Measurements from ENCODE around the gene WNT10A.

DNA sequence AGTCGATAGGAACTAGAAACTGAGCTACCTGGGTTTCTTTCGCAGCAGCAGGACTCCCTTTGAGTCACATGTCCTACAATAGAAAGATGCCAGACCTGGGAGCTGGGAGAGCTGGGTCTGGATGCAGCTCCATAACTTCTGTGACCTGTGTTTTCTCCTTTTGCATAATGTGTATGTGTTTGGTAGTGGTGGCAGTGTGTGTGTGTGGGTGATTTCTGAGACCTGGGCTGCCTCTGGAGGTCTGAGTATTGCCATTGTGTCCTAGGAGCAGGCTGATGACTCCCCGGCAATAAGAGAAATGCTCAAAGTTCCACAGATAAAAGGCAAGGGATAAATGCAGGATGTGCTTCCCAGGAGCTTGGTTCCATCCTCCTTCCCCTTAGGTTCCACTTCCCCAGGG is 6.4 kb downstream of the WNT10A start:
- TF ChIP-seq, protein P1, sequence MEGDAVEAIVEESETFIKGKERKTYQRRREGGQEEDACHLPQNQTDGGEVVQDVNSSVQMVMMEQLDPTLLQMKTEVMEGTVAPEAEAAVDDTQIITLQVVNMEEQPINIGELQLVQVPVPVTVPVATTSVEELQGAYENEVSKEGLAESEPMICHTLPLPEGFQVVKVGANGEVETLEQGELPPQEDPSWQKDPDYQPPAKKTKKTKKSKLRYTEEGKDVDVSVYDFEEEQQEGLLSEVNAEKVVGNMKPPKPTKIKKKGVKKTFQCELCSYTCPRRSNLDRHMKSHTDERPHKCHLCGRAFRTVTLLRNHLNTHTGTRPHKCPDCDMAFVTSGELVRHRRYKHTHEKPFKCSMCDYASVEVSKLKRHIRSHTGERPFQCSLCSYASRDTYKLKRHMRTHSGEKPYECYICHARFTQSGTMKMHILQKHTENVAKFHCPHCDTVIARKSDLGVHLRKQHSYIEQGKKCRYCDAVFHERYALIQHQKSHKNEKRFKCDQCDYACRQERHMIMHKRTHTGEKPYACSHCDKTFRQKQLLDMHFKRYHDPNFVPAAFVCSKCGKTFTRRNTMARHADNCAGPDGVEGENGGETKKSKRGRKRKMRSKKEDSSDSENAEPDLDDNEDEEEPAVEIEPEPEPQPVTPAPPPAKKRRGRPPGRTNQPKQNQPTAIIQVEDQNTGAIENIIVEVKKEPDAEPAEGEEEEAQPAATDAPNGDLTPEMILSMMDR (conservative IDR thresholded peaks at IDR 0.05; ENCODE audit: low read length) = no peak
- no peak for TF ChIP-seq EZH2phosphoT487 (IDR thresholded peaks at IDR 0.05; ENCODE audit: borderline replicate concordance)
